8988T (cell line): ENCODE data around the gene HIF3A.
"Not testable (repeated sequence)": the region's sequence is repeated elsewhere in the genome, so short reads cannot be mapped to it uniquely, and the experiment has no call there.

ENCODE experiments used
- DNase-seq: peaks from one replicate; pipeline ENCODE4 v3.0.0; 2011

Gene HIF3A

GRCh38 chr19:46365561-46365960 lies 68.7 kb downstream of the HIF3A start:
- no peak for DNase-seq

GRCh38 chr19:46366620-46367292 lies 69.9 kb downstream of the HIF3A start:
- no peak for DNase-seq

DNA sequence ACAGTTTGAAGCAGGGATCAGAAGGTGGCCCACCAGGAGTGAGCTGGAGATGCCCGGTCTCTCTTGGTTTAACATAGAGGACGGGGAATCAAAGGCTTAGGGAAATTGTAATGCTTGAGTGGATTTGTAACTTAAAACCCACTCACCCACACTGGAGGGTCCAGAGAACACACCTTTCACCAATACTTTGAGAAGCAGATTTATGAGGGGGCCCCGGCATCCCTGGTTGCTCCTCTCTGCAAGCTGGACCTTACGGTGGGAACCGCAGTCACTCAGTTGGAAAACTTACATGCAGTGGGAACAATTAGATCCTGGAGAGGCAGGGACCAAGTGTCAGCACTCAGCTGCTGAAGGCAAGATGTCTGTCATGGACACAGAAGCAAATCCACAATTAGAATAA lies 70.6 kb downstream of the HIF3A start:
- no peak for DNase-seq

DNA sequence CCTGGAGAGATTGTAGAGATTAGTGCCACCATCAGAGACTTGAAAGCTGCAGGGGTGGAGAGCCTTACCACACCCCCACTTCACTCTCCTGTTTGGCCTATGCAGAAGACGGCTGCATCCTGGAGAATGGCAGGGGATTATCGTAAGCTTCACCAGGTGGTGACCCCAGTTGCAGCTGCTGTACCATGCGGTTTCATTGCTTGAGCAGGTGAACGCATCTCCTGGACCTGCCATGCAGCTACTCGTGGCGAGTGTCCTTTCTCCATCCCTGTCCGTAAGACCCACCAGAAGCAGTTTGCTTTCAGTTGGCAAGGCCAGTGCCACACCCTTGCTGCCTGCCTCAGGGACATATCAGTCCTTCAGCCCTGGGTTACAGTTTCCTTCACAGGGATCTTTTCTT lies 71.3 kb downstream of the HIF3A start:
- no peak for DNase-seq

DNA sequence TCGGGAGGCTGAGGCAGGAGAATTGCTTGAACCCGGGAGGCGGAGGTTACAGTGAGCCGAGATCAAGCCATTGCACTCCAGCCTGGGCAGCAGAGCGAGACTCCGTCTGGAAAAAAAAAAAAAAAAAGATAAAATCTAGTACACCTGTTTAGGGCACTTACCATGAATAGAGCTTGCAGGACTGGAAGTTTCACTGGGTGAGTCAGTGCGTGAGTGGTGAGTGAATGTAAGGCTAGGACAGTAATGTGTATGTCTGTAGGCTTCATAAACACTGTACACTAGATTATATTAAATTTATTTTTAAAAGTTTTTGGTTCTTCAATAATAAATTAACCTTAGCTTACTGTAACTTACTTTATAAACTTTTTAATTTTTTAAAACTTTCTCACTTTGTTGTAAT lies 73.0 kb downstream of the HIF3A start:
- no peak for DNase-seq

- DNase-seq = no peak
These were observed 74.6 kb downstream of the HIF3A start for GRCh38 chr19:46371371-46371901.

- no peak for DNase-seq
These were observed 76.2 kb downstream of the HIF3A start for GRCh38 chr19:46372901-46373490.

DNA sequence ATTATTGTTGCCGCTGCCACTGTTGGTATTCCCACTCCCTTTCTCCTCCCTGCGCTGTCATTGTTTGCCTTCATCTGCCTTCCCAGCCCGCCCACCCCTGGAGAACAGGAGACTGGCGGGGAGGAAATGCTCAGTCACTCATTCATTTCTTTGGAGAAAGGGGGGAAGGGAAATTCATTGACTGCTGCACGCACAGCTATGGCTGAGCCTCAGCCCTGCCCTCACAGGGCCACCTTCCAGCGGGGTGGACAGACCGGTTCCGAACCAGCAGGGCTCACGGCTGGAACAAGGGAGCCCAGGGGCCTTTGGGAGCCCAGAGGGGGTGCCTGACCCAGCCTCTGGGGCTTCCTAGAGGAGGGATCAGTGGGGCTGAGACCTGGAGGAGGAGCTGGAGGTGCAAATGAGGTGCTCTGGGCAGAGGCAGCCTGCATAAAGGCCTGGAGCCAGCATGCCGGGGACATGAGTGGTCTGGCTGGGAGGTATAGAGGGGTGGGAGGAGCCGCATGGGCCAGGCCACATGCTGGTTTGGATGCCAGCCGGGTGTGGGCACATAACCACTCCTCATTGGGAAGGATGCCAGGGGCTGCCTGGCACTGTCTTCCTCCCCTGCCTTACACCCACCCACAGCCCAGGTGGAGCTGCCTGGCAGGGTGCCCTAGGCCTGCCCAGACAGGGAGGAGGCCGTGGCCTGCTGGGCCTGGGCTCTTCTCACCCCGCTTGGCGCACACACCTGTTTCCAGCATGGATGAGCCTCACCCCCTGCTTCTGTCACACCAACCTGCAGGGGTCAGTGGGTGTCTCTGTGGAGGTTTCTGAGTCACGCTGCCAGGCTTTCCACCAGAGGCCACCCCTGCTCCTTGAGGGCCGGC lies 76.9 kb downstream of the HIF3A start:
- no peak for DNase-seq

GRCh38 chr19:46374536-46375475 lies 78.0 kb downstream of the HIF3A start:
- DNase-seq = no peak

- not testable (repeated sequence) for DNase-seq
These were observed 78.7 kb downstream of the HIF3A start for GRCh38 chr19:46375476-46376067.

GRCh38 chr19:46376241-46377153 lies 79.7 kb downstream of the HIF3A start:
- no peak for DNase-seq

DNA sequence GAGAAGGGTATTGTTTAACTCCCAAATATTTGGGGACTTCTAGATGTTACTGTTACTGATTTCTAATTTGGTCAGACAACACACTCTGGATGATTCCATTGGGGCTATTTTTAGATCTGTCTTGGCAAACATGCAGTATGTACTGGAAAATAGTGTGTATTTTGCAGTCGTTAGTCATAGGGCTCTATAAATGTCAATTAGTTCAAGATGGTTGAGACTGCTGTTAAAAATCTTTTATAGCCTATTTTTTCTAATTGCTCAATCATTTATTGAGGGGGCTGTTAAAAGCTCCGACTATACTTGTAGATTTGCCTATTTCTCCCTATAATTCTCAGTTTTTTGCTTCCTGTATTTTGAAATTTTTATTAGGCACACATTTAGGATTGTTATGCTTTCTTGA lies 81.4 kb downstream of the HIF3A start:
- DNase-seq = no peak

- no peak for DNase-seq
These were observed 83.8 kb downstream of the HIF3A start for GRCh38 chr19:46380690-46381089.

DNA sequence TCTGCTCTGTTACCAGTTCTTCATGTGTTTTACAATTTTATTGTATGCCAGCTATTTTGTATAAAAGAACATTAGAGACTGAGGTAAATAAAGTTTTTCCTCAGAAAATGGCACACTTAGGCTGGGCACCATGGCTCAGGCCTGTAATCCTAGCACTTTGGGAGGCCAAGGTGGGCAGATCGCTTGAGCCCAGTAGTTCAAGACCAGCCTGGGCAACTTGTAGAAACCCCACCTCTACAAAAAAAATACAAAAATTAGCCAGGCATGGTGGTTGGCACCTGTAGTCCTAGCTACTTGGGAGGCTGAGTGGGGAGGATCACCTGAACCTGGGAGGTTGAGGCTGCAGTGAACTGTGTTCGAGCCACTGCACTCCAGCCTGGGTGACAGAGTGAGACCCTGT lies 84.5 kb downstream of the HIF3A start:
- no peak for DNase-seq

DNA sequence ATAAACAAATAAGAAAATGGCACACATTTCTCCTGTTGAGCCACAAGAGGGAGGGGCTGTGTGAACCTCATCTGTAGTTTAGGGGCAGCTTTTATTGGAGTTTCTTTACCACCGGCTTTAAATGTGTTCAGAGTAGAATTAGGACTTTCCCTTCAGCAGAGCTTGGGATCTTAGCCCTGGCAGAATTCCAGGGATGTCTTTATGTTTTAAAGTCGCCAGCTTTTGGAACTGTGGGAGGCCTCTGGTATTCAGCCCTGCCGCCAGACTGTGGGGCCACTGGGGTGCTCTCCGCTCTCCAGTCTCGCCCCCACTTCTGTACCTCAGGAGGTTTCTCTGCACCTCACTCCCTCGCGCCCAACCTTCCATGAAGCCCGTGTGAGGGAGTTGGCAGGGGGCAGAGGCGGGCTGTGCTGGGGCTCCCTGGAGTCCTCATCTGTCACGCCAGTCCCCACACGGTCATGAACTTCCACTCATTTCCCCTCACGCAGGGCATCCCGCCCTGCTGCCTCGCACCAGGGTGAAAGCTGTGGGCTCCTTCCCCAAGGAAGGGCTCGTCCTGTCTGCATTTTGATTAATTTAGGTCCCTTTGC lies 85.0 kb downstream of the HIF3A start:
- no peak for DNase-seq

DNA sequence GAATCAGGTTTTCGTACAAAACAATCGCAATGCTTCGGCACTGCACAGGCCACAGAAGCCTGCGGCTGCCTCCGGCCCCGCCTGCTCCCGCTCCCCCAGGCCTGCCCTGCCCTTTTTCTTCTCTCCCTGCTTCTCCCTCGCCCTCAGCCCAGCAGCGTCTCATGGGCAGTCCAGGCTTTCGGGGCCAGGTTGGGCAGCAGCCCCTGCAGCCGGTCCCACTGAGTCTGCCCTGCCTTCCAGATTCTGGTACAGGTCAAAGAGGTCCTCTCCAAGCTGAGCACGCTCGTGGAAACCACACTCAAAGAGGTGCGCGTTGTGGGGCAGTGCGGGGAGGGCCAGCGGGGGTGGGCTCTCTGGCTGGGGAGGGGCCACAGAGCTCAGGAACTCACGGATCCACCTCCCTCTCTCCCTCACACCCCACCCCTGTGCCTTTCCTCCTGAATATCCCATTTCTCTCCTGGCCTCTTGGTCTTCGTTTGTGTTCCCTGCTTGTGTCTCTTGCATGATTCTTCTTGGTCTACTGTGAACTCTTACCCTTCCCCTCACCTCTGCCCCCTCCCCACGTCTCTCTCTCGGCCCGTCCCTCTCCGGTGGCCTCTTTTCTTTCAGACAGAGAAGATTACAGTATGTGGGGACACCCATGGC lies 86.5 kb downstream of the HIF3A start:
- DNase-seq = no peak

GRCh38 chr19:46383846-46384245 lies 87.0 kb downstream of the HIF3A start:
- no peak for DNase-seq

DNA sequence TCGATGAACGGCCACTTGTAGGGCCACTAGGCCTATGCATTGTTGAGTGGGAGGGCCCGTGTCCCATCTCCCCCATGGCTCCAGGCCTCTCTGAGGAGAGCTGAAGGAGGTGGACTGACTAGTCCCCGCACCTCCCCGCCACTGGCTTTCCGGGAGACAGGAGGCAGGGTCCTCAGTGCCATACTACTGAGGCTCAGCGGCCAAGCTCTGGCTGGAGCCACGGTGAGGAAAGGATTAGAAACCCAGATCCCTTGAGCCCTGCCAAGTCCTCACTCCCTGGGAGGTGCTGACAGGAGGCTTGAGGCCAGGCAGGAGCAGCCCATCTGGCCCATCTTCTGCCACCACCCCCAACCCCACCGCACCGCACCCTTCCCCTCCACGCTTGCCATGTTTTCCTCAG lies 87.6 kb downstream of the HIF3A start:
- DNase-seq = no peak

DNA sequence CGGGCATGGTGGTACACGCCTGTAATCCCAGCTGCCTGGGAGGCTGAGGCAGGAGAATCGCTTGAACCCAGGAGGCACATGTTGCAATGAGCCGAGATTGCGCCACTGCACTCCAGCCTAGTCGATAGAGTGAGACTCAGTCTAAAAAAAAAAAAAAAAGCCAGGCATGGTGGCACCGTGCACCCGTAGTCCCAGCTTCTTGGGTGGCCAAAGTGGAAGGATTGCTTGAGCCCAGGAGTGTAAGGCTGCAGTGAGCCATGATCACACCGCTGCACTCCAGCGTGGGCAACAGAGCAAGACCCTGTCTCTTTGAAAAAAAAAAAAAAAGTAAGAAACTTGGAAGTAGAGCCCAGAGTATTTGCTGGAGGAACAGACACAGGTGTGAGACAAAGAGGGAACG lies 88.8 kb downstream of the HIF3A start:
- DNase-seq = no peak

- DNase-seq = no peak
These were observed 89.3 kb downstream of the HIF3A start for GRCh38 chr19:46386151-46386550.
